Right lobe of liver (tissue), 6 donors: ENCODE data around the gene PPIA. TPM values are rescaled to one million over a fixed set of nuclear protein-coding genes. Genes with fewer than 3 reads are reported as not detected.

Experiments used
- ATAC-seq, 4 donors: fragments of 200-7000 bp; cut with Tn5 transposase; one replicate each; pipeline ENCODE4 v1.9.1; 2020; ENCODE audit warnings: mild to moderate bottlenecking in 4 of 4, moderate library complexity in 4 of 4
- DNase-seq, 3 donors: peaks; one replicate each; pipeline ENCODE4 v3.0.0-alpha.2; 2020
- H3K27ac ChIP-seq, 3 donors: fragments of 200-600 bp; one replicate each; pipeline ENCODE4 v1.8.0; 2022
- H3K27me3 ChIP-seq, 2 donors: fragments of 200-600 bp; one replicate each; pipeline ENCODE4 v1.8.0; 2022
- H3K36me3 ChIP-seq, 4 donors: fragments of 200-600 bp; sonication (generic) in 1 of 4; one replicate each; pipeline versions ENCODE4 v1.5.1 to v1.8.0; 2017 to 2022; ENCODE audit warnings: control low read depth in 1 of 4
- H3K4me1 ChIP-seq, 4 donors: fragments of 200-600 bp; sonication (generic) in 1 of 4; one replicate each; pipeline versions ENCODE4 v1.5.1 to v1.8.0; 2017 to 2022; ENCODE audit warnings: control low read depth in 1 of 4
- H3K4me3 ChIP-seq, 3 donors: fragments of 200-600 bp; one replicate each; pipeline ENCODE4 v1.8.0; 2022
- H3K9me3 ChIP-seq, 4 donors: fragments of 200-600 bp; sonication (generic) in 1 of 4; one replicate each; pipeline versions ENCODE4 v1.5.1 to v1.8.0; 2017 to 2022; ENCODE audit warnings: control low read depth in 1 of 4
- CTCF ChIP-seq, 4 donors: fragments of 200-600 bp in 3 of 4; fragments of 450-650 bp in 1 of 4; IDR thresholded peaks; one replicate each; pipeline versions ENCODE4 v1.5.1 to v1.8.0; 2016 to 2022; ENCODE audit warnings: antibody characterized with exemption in 4 of 4, mild to moderate bottlenecking in 2 of 4
- POLR2A ChIP-seq: fragments of 450-650 bp; IDR thresholded peaks from one replicate; pipeline ENCODE4 v1.6.1; 2017; ENCODE audit warnings: antibody characterized with exemption, mild to moderate bottlenecking
- WGBS: methylation state at CpG from one replicate; pipeline ENCODE4 v1.1.6; 2018; ENCODE audit warnings: low coverage, low lambda C conversion rate; ENCODE audit not compliant: insufficient coverage; ENCODE audit errors: missing lambda C conversion rate; 5-methylcytosine and 5-hydroxymethylcytosine counted together
- intact Hi-C, 2 donors: fragments of 100-400 bp; cut with DNase I; formaldehyde crosslinking; loops; one replicate each; pipeline versions ENCODE4 v1.11.2 to v1.14.1; 2022
- total RNA-seq, 6 experiments: library from RNA; depleted of rRNA in 2 of 6; stranded (reverse); fragments of >200 nt in 2 of 6; fragmentation: NEBNext Ultra II Directional in 3 of 6; extraction: Animal tissue kit (Norgen Biotek cat#: 25700) in 3 of 6; gene quantifications; one replicate each; pipeline versions ENCODE4 v1.1.0 to v1.2.4, GENCODE V29; 2016 to 2023
- donor health status: DM: no; HTN: yes; CAD: no.
- donor health status: DM: no; HTN: no; CAD: no.
- donor health status: DM: no; HTN: no; CAD: no.
- donor health status: DM: no; HTN: yes; CAD: no.
- donor health status: DM: no; HTN: yes; CAD: no.

PPIA gene
- total RNA-seq, 6 experiments from 2014 or later = 530 to 1,528 (median 637) TPM

GRCh38 chr7:44789990-44790389 is 6.5 kb upstream of the PPIA start:
- 55% methylated on average over 5 of the region's 5 CpGs for WGBS
- intact Hi-C loops = no loop called here
- no peaks in the 10 kb centered on the region for H3K36me3 ChIP-seq
- no peak overlapping the region for H3K27ac ChIP-seq
- ATAC-seq (no peak), DNase-seq (no peak)
- TF ChIP-seq CTCF (IDR thresholded peaks at IDR 0.05) (no peak), POLR2A (no peak)
- no peaks in the 10 kb centered on the region for H3K27me3 ChIP-seq
- no peak overlapping the region for H3K4me3 ChIP-seq
- no peaks in the 10 kb centered on the region for H3K4me1 ChIP-seq
- no peaks in the 10 kb centered on the region for H3K9me3 ChIP-seq

GRCh38 chr7:44791278-44792219 is 4.9 kb upstream of the PPIA start:
- intact Hi-C loops = no loop called here
- H3K27ac ChIP-seq = no peak overlapping the region
- DNase-seq = no peak
- ATAC-seq = no peak
- no peak for TF ChIP-seq POLR2A
- no peak for TF ChIP-seq CTCF (IDR thresholded peaks at IDR 0.05)
- no peaks in the 10 kb centered on the region for H3K36me3 ChIP-seq
- H3K4me1 ChIP-seq = no peaks in the 10 kb centered on the region
- WGBS = 96% methylated on average over 3 of the region's 8 CpGs
- no peaks in the 10 kb centered on the region for H3K9me3 ChIP-seq
- no peak overlapping the region for H3K4me3 ChIP-seq
- H3K27me3 ChIP-seq = no peaks in the 10 kb centered on the region

GRCh38 chr7:44793919-44794318 is 2.6 kb upstream of the PPIA start:
- Histone ChIP-seq H3K9me3 (no peaks in the 10 kb centered on the region), H3K27me3 (no peaks in the 10 kb centered on the region), H3K36me3 (peaks cover 0 to 4% (median 2%) of the 10 kb centered on the region in 4 donors), H3K4me1 (peaks cover 0 to 13% (median 5%) of the 10 kb centered on the region in 4 donors), H3K4me3 (no peak overlapping the region), H3K27ac (no peak overlapping the region)
- intact Hi-C loops = no loop called here
- 85% methylated on average over 5 of the region's 5 CpGs for WGBS
- DNase-seq (no peak), ATAC-seq (no peak)
- TF ChIP-seq CTCF (IDR thresholded peaks at IDR 0.05) (no peak), POLR2A (no peak)

- TF ChIP-seq POLR2A = no peak
- no peaks in the 10 kb centered on the region for H3K27me3 ChIP-seq
- H3K27ac ChIP-seq = no peak overlapping the region
- H3K4me1 ChIP-seq = peaks cover 0 to 17% (median 7%) of the 10 kb centered on the region in 4 donors
- H3K36me3 ChIP-seq = peaks cover 0 to 8% (median 4%) of the 10 kb centered on the region in 4 donors
- intact Hi-C loops = no loop called here
- no peaks in the 10 kb centered on the region for H3K9me3 ChIP-seq
- DNase-seq (no peak), ATAC-seq (no peak)
- 45% methylated on average over 3 of the region's 3 CpGs for WGBS
- H3K4me3 ChIP-seq = no peak overlapping the region
Observed at GRCh38 chr7:44794331-44794730, 2.1 kb upstream of the PPIA start.

GRCh38 chr7:44796034-44796503 is 412 bp upstream of the PPIA start:
- H3K36me3 ChIP-seq = peaks cover 10 to 25% (median 20%) of the 10 kb centered on the region in 4 donors
- no peaks in the 10 kb centered on the region for H3K9me3 ChIP-seq
- ATAC-seq (peak; percentile 30 to 53 (median 42)), DNase-seq (no peak)
- H3K4me1 ChIP-seq = peaks cover 0 to 19% (median 7%) of the 10 kb centered on the region in 4 donors
- peak overlapping the region; percentile 66 to 99 (median 98) for H3K27ac ChIP-seq
- intact Hi-C loops = no loop called here
- 1% methylated on average over 14 of the region's 59 CpGs for WGBS
- TF ChIP-seq CTCF (IDR thresholded peaks at IDR 0.05) (no peak), POLR2A (no peak)
- H3K27me3 ChIP-seq = no peaks in the 10 kb centered on the region
- H3K4me3 ChIP-seq = peak overlapping the region; percentile 90 to 98 (median 92)
